K562 (cell line): Measurements from ENCODE around the gene PSG6. TPM values are rescaled to one million over a fixed set of nuclear protein-coding genes. Genes with fewer than 3 reads are reported as not detected.

Experiments
- ATAC-seq: fragments of 200-7000 bp; cut with Tn5 transposase; 3 replicates; pipeline ENCODE4 v1.9.1; 2020; ENCODE audit warnings: moderate library complexity
- BruUV-seq: library from RNA; stranded (reverse); fragments of 400-500 nt; replicated peaks from 2 replicates; lab custom pipeline; 2021; lab: Mats Ljungman, UMichigan
- CTCF ChIA-PET: fragments of 300-600 bp; formaldehyde crosslinking; extraction: SDS; loops from one replicate; lab custom pipeline; 2021; ENCODE audit warnings: low intra/inter-chr PET ratio; lab: Yijun Ruan, JAX
- POLR2A ChIA-PET: fragments of 300-600, 350-650 bp; sonication (Branson Sonifier 250); formaldehyde crosslinking; extraction: SDS; loops from one replicate; lab custom pipeline; 2021; ENCODE audit warnings: antibody characterized with exemption, inconsistent platforms; lab: Yijun Ruan, JAX
- DNase-seq, 4 experiments: peaks; one replicate each; pipeline versions ENCODE4 v3.0.0 to v3.0.0-alpha.2; 2011 to 2018; ENCODE audit warnings: low spot score in 3 of 4, mixed read lengths in 3 of 4; ENCODE audit errors: extremely low read depth in 1 of 4
- FAIRE-seq: peaks from 2 replicates; lab custom pipeline; 2011; peaks lifted over from hg19 to GRCh38; lab: Jason Lieb, UNC
- H2AFZ ChIP-seq: 2 replicates; pipeline ENCODE4 v1.6.0; 2011; ENCODE audit warnings: low read depth, low read length, control low read depth, inconsistent platforms
- H3K27ac ChIP-seq: fragments of 200-600 bp; 3 replicates; pipeline ENCODE4 v1.8.0; 2011; ENCODE audit warnings: low read depth, mild to moderate bottlenecking, control low read depth, inconsistent platforms, low read length, moderate library complexity, mixed read lengths; ENCODE audit errors: extremely low read depth
- H3K27me3 ChIP-seq, 2 experiments: fragments of 300-600 bp in 1 of 2; 2 replicates in 1 of 2; 3 replicates in 1 of 2; pipeline versions ENCODE4 v1.6.0 to v1.8.0; 2011; ENCODE audit warnings: inconsistent platforms in 2 of 2, low read length in 2 of 2, mild to moderate bottlenecking in 1 of 2, mixed read lengths in 1 of 2, moderate library complexity in 1 of 2; ENCODE audit not compliant: control insufficient read depth in 2 of 2, insufficient read depth in 2 of 2
- H3K36me3 ChIP-seq: fragments of 300-600 bp; 3 replicates; pipeline ENCODE4 v1.8.0; 2011; ENCODE audit warnings: mild to moderate bottlenecking, low read length, inconsistent platforms; ENCODE audit not compliant: control insufficient read depth, insufficient read depth
- H3K4me1 ChIP-seq, 2 experiments: fragments of 200-600 bp in 1 of 2; replicated peaks in 1 of 2; 2 replicates in 1 of 2; 3 replicates in 1 of 2; pipeline versions ENCODE4 v1.5.1 to v1.8.0; 2011; ENCODE audit warnings: inconsistent platforms in 2 of 2, low read length in 2 of 2, mild to moderate bottlenecking in 1 of 2, mixed read lengths in 1 of 2, moderate library complexity in 1 of 2; ENCODE audit not compliant: control insufficient read depth in 2 of 2, insufficient read depth in 2 of 2
- H3K4me2 ChIP-seq: 2 replicates; pipeline ENCODE4 v1.6.1; 2011; ENCODE audit warnings: low read length, control low read depth, inconsistent platforms, mixed read lengths; ENCODE audit not compliant: insufficient read depth
- H3K4me3 ChIP-seq: fragments of 200-600 bp; sonication (generic), shearing (Covaris generic); 2 replicates; pipeline ENCODE4 v1.5.1; 2016; ENCODE audit warnings: control low read depth, inconsistent platforms
- H3K79me2 ChIP-seq: fragments of 200-600 bp; 3 replicates; pipeline ENCODE4 v1.8.0; 2011; ENCODE audit warnings: low read length, inconsistent platforms; ENCODE audit not compliant: control insufficient read depth, insufficient read depth
- H3K9ac ChIP-seq, 2 experiments: 2 replicates each; pipeline versions ENCODE4 v1.6.0 to v1.6.1; 2011; ENCODE audit warnings: low read depth in 2 of 2, low read length in 2 of 2, control low read depth in 1 of 2, inconsistent platforms in 1 of 2, mild to moderate bottlenecking in 1 of 2, mixed read lengths in 1 of 2; ENCODE audit not compliant: insufficient read depth in 1 of 2
- H3K9me1 ChIP-seq: one replicate; pipeline ENCODE4 v1.6.0; 2011; ENCODE audit warnings: inconsistent platforms, mild to moderate bottlenecking, low read length, moderate library complexity; ENCODE audit not compliant: control insufficient read depth, insufficient read depth
- H3K9me3 ChIP-seq: replicated peaks from 2 replicates; pipeline ENCODE4 v1.5.1; 2011; ENCODE audit warnings: low read depth, low read length, inconsistent platforms; ENCODE audit not compliant: control insufficient read depth, insufficient read depth
- H4K20me1 ChIP-seq: replicated peaks from 2 replicates; pipeline ENCODE4 v1.6.1; 2011; ENCODE audit warnings: low read length, inconsistent platforms, mixed read lengths; ENCODE audit not compliant: control insufficient read depth, insufficient read depth
- CBFA2T2 ChIP-seq: fragments of 450-650 bp; conservative IDR thresholded peaks from 2 replicates; pipeline ENCODE4 v1.6.1; 2017; ENCODE audit warnings: mild to moderate bottlenecking
- CREBBP ChIP-seq: IDR thresholded peaks from one replicate; pipeline ENCODE4 v1.6.1; 2012; ENCODE audit warnings: low read depth, mild to moderate bottlenecking, control low read depth, inconsistent platforms, low read length
- HNRNPK ChIP-seq: fragments of 200-400 bp; formaldehyde crosslinking; IDR thresholded peaks from one replicate; pipeline ENCODE4 v1.6.1; 2018; ENCODE audit warnings: mild to moderate bottlenecking, low read depth, low read length; ENCODE audit not compliant: poor library complexity, severe bottlenecking
- HNRNPL ChIP-seq: fragments of 200-400 bp; formaldehyde crosslinking; IDR thresholded peaks from 2 replicates; pipeline ENCODE4 v1.6.1; 2017; ENCODE audit warnings: low read depth, mild to moderate bottlenecking, low read length
- MGA ChIP-seq: fragments of 450-650 bp; IDR thresholded peaks from 2 replicates; pipeline ENCODE4 v1.6.1; 2016; ENCODE audit warnings: mild to moderate bottlenecking, moderate library complexity
- NFATC3 ChIP-seq: fragments of 450-650 bp; IDR thresholded peaks from 2 replicates; pipeline ENCODE4 v1.6.1; 2017; ENCODE audit warnings: mild to moderate bottlenecking
- TAF7 ChIP-seq: fragments of 450-650 bp; IDR thresholded peaks from 2 replicates; pipeline ENCODE4 v1.6.1; 2016; ENCODE audit warnings: missing genetic modification characterization, missing compliant biosample characterization
- TEAD2 ChIP-seq: fragments of 450-650 bp; IDR thresholded peaks from 2 replicates; pipeline ENCODE4 v1.6.1; 2016; ENCODE audit warnings: missing genetic modification characterization, control low read depth, missing compliant biosample characterization
- ZNF717 ChIP-seq: fragments of 250-450 bp; sonication (Bioruptor Pico); IDR thresholded peaks from 2 replicates; pipeline ENCODE4 v1.5.0; 2021
- ZNF79 ChIP-seq: fragments of 250-450 bp; sonication (Bioruptor Pico); IDR thresholded peaks from 2 replicates; pipeline ENCODE4 v1.4.0; 2020; ENCODE audit warnings: low read depth, mild to moderate bottlenecking, moderate library complexity
- WGBS: fragments of 100-300 bp; shearing (Covaris generic); methylation state at CpG from one replicate; pipeline ENCODE4 v1.1.6; 2016; ENCODE audit warnings: low coverage, mixed read lengths; ENCODE audit not compliant: insufficient coverage; ENCODE audit errors: missing lambda C conversion rate; 5-methylcytosine and 5-hydroxymethylcytosine counted together
- in situ Hi-C: fragments of 300-500 bp; cut with MboI; formaldehyde crosslinking; loops from 4 replicates; pipeline ENCODE4 v1.15.0; 2018; ENCODE audit warnings: inconsistent platforms, mixed read lengths
- intact Hi-C: fragments of 100-400 bp; cut with micrococcal nuclease; formaldehyde crosslinking; loops from 2 replicates; pipeline ENCODE4 v1.14.2; 2022
- polyA plus RNA-seq, 8 experiments: library from polyadenylated mRNA; depleted of rRNA in 4 of 8; stranded (reverse) in 5 of 8; unstranded in 3 of 8; fragments of >200 nt; fragmentation: Nextera tagmentation in 2 of 8; fragmentation: Illumina TruSeq in 1 of 8; extraction: Ambion mirVana in 2 of 8; extraction: Trizol in 1 of 8; gene quantifications; 2 replicates each; pipeline versions ENCODE4 v1.2.1 to v1.2.3, GENCODE V29; 2011 to 2014; ENCODE audit warnings: inconsistent platforms in 1 of 8, missing spikeins in 1 of 8
- total RNA-seq, 7 experiments: library from RNA; depleted of rRNA in 6 of 7; stranded (reverse); fragments of >200 nt in 6 of 7; fragmentation: Illumina TruSeq in 2 of 7; extraction: Trizol in 2 of 7; gene quantifications; 2 replicates each; pipeline versions ENCODE4 v1.2.1 to v1.2.3, GENCODE V29; 2011 to 2021; ENCODE audit warnings: low replicate concordance in 1 of 7
- TF ChIP-seq, protein P1 (sequence below): sonication (generic); formaldehyde crosslinking; IDR thresholded peaks from 2 replicates; pipeline ENCODE4 v1.8.0; 2022; ENCODE audit warnings: missing genetic modification reagents, mild to moderate bottlenecking, borderline replicate concordance

Gene PSG6
- total and polyA plus RNA-seq, 9 of the 15 experiments (the other 6 are each of a cell fraction or from before 2014, with no cell fraction given), result not detected

DNA sequence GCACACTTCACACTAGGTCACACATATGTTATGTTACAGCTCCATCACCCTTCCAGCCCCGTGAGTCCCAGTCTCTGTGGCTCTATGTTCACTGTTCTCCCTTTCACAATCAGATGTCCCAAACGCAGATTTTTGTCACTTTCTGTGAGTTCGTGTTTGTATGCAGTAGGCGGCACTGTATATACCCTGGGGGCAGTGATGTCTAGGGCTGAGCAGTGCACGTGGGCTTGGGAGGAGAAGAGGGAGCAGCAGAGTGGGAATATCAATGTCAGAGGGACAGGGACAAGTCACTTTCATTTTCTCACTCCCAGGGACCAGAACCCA, 60.2 kb downstream of the PSG6 start:
- H3K9me3 ChIP-seq, result no peaks in the 10 kb centered on the region
- no peaks in the 10 kb centered on the region for H3K27me3 ChIP-seq
- DNase-seq, result no peak
- H3K4me1 ChIP-seq, result no peaks in the 10 kb centered on the region
- intact Hi-C loops, result no loop called here
- in situ Hi-C loops, result no loop called here
- H3K4me2 ChIP-seq, result no peak overlapping the region
- H3K4me3 ChIP-seq, result no peak overlapping the region
- no peak overlapping the region for H3K9ac ChIP-seq
- WGBS, result 6% methylated on average over 5 of the region's 5 CpGs
- H3K79me2 ChIP-seq, result no peaks in the 10 kb centered on the region
- ChIA-PET CTCF (no interaction called here), POLR2A (interaction anchor here (0.6 kb wide), 1 partner anchor 18 kb away, joined by 3 read pairs; no protein-coding TSS in a partner anchor)
- ATAC-seq, result no peak
- no peaks in the 10 kb centered on the region for H3K36me3 ChIP-seq
- FAIRE-seq, result no peak
- no TSS peak for BruUV-seq
- H3K27ac ChIP-seq, result no peak overlapping the region
- no peaks in the 10 kb centered on the region for H4K20me1 ChIP-seq
- H2AFZ ChIP-seq, result no peak overlapping the region
- H3K9me1 ChIP-seq, result no peaks in the 10 kb centered on the region
- TF ChIP-seq HNRNPK (no peak), TAF7 (tag) (no peak), NFATC3 (no peak), ZNF79 (CRISPR knock-in tag) (no peak), ZNF717 (no peak), HNRNPL (no peak), TEAD2 (tag) (no peak), MGA (no peak), CBFA2T2 (no peak), CREBBP (no peak)
- TF ChIP-seq, protein P1, sequence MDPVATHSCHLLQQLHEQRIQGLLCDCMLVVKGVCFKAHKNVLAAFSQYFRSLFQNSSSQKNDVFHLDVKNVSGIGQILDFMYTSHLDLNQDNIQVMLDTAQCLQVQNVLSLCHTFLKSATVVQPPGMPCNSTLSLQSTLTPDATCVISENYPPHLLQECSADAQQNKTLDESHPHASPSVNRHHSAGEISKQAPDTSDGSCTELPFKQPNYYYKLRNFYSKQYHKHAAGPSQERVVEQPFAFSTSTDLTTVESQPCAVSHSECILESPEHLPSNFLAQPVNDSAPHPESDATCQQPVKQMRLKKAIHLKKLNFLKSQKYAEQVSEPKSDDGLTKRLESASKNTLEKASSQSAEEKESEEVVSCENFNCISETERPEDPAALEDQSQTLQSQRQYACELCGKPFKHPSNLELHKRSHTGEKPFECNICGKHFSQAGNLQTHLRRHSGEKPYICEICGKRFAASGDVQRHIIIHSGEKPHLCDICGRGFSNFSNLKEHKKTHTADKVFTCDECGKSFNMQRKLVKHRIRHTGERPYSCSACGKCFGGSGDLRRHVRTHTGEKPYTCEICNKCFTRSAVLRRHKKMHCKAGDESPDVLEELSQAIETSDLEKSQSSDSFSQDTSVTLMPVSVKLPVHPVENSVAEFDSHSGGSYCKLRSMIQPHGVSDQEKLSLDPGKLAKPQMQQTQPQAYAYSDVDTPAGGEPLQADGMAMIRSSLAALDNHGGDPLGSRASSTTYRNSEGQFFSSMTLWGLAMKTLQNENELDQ, result no peak
